ENCODE data around the gene IER2. TPM values are rescaled to one million over a fixed set of nuclear protein-coding genes. Genes with fewer than 3 reads are reported as not detected.

The IER2 gene, protein sequence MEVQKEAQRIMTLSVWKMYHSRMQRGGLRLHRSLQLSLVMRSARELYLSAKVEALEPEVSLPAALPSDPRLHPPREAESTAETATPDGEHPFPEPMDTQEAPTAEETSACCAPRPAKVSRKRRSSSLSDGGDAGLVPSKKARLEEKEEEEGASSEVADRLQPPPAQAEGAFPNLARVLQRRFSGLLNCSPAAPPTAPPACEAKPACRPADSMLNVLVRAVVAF
- 28.6 to 41.8 TPM (median 33.8 TPM) in 5 replicates for total RNA-seq (2022; extraction: Qiagen RNA extraction)

DNA sequence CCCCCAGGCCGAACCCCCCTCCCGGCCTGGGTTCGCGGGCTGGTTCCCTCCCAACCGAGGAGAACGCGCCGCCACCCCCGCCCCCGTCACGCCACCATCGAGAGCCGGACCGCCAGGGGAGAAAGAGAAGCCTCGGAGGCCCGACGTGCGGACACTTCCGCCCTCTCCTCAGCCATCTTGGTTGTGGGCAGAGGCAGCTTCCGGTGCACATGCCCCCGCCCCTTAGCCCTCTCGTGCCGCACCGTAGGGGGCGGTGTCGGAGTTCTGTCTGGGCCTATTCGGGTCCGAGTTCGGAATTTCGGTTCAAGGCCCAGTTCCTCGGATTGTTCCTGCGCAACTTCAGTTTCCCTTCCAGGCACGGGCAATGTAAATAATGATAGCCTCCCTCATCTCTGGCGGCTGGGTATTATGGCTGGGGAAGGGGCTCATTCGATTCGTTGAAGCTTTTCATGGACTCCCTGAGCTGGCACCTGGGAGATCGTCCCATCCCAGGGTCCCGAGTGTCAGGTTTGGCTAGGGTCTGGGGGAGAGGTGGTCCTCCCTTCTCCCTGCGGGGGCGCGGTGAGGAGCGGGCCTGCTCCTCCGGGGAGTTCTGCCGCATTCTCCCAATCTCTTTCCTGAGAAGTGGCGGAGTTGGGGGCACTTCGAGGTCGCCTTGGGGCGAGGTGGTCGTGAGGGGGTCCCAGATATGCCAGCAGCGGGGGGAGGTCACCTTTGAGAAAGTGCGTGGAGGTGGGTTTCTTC lies at the start of gene IER2, which contains the start of gene STX10:
TSS of gene IER2 (plus strand) at position 225 of the 744 bp plus-strand sequence. CDS start 2,776 bp downstream, outside the sequence.
TSS of gene STX10 (minus strand) at position 189 of the 744 bp plus-strand sequence. CDS start 202 bp downstream, outside the sequence.

DNA sequence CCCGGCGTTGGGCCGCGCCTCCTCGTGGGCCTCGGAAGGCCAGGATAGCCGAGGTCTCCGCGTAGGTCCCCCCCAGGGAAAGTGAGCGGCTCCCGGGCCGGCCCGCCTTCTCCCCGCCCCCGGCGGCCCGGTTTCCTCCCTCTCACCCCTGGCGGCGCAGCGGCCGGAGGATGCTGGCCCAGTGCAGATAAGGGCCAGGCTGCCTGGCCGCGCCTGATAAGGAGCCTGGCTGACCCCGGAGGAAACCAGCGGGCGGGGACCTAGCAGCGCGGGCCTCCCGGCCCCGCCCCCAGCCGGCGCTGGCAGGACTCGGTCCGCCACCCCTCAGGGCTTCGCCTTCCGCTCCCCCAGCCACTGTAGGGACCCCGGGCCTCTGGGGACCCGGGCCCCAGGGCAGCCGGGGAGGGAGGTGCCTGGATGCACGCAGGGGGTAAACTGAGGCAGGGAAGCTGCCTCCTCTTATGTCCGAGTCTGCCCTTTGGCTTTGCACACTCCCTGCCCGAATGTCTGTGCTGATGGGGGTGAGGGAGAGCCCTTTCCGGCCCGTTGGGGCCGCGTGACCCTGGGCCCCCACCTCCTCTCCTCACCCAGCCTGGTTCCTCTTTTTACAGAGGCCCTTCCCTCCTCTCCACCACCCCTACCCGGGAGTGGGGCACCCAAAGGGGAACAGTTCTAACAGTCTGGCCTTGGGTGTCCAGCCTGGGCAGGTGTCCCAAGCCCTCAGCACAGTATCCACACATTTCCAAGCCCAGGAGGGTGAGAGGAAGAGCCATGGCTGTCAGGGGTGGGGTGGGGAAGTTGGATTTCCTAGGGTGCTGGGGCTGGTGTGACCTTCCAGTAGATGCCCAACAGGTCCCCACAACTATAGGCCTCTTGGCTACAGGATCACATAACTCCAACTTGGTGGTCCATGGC lies 47.3 kb upstream of the IER2 start, which contains the start of gene LYL1:
TSS of gene LYL1 (minus strand) at position 193 of the 915 bp plus-strand sequence. CDS start 1,687 bp downstream, outside the sequence.

DNA sequence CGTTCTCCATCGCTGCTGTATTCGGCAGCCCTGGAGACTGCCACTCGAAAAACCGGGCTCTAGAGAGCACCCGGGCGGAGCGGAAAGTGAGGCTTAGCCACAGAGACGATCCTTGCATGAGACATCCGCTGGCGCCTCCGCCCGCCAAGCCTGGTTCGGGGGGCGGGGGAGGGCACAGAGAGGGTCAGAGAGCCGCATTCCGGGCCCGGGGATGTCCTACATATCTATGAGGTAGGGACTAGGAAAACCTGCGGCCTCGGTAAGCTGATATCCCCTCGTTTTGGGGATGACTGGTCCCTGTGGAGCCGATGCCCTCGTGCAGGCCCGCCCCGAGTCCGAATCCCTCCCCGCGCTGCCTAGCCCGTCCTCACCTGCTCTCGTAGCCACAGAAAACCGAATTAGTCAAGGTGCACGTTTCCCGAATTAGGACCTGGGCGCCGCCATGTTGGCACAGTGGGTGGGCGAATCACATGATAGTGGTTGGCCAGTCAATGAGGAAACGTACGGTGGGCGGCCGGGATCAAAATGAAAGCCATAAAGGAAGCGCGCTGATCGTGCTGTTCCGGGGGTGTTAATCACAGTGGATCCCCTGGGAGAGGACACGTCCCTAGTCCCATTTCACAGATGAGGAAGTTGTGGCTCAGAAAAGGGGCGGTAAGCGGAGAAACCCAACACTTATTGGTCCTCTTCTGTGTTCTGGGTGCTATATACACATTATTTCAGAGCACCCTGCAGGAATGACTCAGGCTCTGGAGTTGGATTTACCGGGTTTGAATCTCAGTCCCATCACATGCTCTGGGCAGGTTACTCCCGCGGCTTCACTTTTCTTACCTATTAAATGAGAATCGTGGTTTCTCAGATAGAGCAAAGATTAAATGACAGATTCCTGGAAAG lies 33.7 kb upstream of the IER2 start, which contains the start of gene TRMT1:
TSS of gene TRMT1 (minus strand) at position 459 of the 894 bp plus-strand sequence. CDS start at position 118, 341 bp downstream.

DNA sequence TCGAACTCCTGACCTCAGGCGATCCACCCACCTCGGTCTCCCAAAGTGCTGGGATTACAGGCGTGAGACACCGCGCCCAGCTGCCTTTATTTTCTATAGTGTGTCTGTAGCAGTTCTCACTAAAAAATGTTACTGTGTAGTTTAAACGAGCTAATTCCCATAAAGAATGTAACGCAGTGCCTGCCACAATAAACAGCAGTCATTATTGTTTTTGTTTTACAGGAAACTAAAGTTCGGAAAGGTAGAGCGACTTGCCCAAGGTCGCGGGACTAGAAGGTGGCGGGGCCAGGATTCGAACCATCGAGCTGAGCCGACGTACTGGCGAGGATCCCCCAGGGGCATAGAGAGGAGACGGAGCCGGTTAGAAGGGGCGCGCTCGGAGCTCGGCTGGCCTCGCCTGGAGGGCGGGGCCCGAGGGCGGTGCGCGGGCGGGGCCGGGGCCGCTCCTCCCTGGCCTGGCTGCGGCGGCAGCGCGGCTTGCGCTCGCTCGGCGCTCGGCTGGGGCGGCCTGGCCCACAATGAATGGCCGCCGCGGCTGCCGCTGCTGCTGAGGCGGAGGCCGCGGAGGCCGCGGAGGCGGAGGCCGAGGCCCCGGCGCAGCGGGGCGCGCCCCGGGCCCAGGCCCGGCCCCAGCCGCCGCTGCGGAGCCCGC lies 32.3 kb upstream of the IER2 start, which contains the start of gene NACC1:
TSS of gene NACC1 (plus strand) at position 493 of the 652 bp plus-strand sequence. CDS start 16,944 bp downstream, outside the sequence.

Other genes with a start within 250 kb of the IER2 start
- gene SYCE2, start 231.1 kb upstream of the IER2 start, total RNA-seq (2022; extraction: Qiagen RNA extraction): 0.16 to 0.58 TPM (median 0.38 TPM) in 5 replicates
- 55.7 to 78.4 TPM (median 73.9 TPM) in 5 replicates for gene FARSA, start 216.7 kb upstream of the IER2 start, total RNA-seq (2022; extraction: Qiagen RNA extraction)
- gene CALR, start 211.8 kb upstream of the IER2 start, total RNA-seq (2022; extraction: Qiagen RNA extraction): 500 to 578 TPM (median 550 TPM) in 5 replicates
- gene RAD23A, start 204.5 kb upstream of the IER2 start, total RNA-seq (2022; extraction: Qiagen RNA extraction): 64.0 to 86.6 TPM (median 86.0 TPM) in 5 replicates
- gene GADD45GIP1, start 193.2 kb upstream of the IER2 start, total RNA-seq (2022; extraction: Qiagen RNA extraction): 31.0 to 56.0 TPM (median 50.5 TPM) in 5 replicates
- gene DAND5, start 180.8 kb upstream of the IER2 start, total RNA-seq (2022; extraction: Qiagen RNA extraction): 0.06 to 0.09 TPM (median 0.07 TPM) in 3 of 5 replicates, not detected in the others
- 3.0 to 4.6 TPM (median 4.5 TPM) in 5 replicates for gene NFIX, start 154.9 kb upstream of the IER2 start, total RNA-seq (2022; extraction: Qiagen RNA extraction)
- 0.47 to 0.80 TPM (median 0.69 TPM) in 5 replicates for gene LYL1, start 47.6 kb upstream of the IER2 start, total RNA-seq (2022; extraction: Qiagen RNA extraction)
- gene TRMT1, start 33.7 kb upstream of the IER2 start, total RNA-seq (2022; extraction: Qiagen RNA extraction): 26.3 to 37.8 TPM (median 34.8 TPM) in 5 replicates
- gene NACC1, start 32.1 kb upstream of the IER2 start, total RNA-seq (2022; extraction: Qiagen RNA extraction): 24.8 to 56.2 TPM (median 47.5 TPM) in 5 replicates
- 39.8 to 52.7 TPM (median 49.6 TPM) in 5 replicates for gene STX10, start within 50 bp of the IER2 start, total RNA-seq (2022; extraction: Qiagen RNA extraction)

Measured in A549 treated with dexamethasone at 1 μM for 4 hours (cell line).